Measurements from ENCODE around the gene THAP7. TPM values are rescaled to one million over a fixed set of nuclear protein-coding genes. Genes with fewer than 3 reads are reported as not detected.
A peak's percentile ranks its signal among the peaks of the same experiment; 100 is the strongest.

THAP7 gene
- total and polyA plus RNA-seq, 8 donors: 14.7 to 26.3 (median 20.0) TPM

DNA sequence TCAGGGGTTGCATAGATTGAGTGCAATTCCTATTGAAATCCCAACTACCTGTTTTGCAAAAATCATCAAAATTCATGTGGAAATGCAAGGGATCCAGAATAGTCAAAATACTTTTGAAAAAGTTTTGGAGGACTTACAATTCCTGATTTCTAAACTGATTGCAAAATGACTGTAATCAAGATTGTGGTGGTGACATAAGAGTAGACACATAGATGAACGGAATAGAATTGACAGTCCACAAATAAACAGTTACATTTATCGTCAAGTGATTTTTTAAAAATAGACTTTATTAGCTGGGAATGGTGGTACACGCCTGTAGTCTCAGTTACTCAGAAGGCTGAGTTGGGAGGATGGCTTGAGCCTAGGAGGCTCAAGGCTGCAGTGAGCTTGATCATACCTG lies 33.1 kb upstream of the THAP7 start:
- H3K4me3 ChIP-seq: no peak overlapping the region
- TF ChIP-seq, protein P1, sequence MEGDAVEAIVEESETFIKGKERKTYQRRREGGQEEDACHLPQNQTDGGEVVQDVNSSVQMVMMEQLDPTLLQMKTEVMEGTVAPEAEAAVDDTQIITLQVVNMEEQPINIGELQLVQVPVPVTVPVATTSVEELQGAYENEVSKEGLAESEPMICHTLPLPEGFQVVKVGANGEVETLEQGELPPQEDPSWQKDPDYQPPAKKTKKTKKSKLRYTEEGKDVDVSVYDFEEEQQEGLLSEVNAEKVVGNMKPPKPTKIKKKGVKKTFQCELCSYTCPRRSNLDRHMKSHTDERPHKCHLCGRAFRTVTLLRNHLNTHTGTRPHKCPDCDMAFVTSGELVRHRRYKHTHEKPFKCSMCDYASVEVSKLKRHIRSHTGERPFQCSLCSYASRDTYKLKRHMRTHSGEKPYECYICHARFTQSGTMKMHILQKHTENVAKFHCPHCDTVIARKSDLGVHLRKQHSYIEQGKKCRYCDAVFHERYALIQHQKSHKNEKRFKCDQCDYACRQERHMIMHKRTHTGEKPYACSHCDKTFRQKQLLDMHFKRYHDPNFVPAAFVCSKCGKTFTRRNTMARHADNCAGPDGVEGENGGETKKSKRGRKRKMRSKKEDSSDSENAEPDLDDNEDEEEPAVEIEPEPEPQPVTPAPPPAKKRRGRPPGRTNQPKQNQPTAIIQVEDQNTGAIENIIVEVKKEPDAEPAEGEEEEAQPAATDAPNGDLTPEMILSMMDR (IDR thresholded peaks at IDR 0.05): no peak
- intact Hi-C loops (cut with DNase I): no loop called here
- DNase-seq (no peak), ATAC-seq (no peak)
- no peaks in the 10 kb centered on the region for H3K36me3 ChIP-seq
- no peak overlapping the region for H3K27ac ChIP-seq
- H3K27me3 ChIP-seq: peaks cover 4 to 38% of the 10 kb centered on the region in 2 donors
- no peaks in the 10 kb centered on the region for H3K9me3 ChIP-seq
- peaks cover 5 to 6% of the 10 kb centered on the region in 2 donors for H3K4me1 ChIP-seq

DNA sequence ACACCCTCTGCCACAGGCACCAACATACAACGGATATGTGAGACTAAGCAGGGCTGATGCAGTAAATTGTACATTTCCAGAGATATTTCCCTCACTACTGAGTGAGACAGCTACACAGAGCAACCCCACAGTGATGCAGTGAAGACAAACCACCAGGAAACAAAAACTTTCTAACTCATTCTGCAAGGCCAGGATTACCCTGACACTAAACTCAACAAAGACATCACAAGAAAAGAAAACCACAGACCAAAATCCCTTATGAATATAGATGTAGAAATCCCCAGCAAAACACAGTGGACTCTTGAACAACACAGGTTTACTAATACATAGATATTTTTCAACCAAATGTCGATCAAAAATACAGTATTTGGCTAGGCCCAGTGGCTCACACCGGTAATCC lies 32.0 kb upstream of the THAP7 start:
- H3K9me3 ChIP-seq: no peaks in the 10 kb centered on the region

DNA sequence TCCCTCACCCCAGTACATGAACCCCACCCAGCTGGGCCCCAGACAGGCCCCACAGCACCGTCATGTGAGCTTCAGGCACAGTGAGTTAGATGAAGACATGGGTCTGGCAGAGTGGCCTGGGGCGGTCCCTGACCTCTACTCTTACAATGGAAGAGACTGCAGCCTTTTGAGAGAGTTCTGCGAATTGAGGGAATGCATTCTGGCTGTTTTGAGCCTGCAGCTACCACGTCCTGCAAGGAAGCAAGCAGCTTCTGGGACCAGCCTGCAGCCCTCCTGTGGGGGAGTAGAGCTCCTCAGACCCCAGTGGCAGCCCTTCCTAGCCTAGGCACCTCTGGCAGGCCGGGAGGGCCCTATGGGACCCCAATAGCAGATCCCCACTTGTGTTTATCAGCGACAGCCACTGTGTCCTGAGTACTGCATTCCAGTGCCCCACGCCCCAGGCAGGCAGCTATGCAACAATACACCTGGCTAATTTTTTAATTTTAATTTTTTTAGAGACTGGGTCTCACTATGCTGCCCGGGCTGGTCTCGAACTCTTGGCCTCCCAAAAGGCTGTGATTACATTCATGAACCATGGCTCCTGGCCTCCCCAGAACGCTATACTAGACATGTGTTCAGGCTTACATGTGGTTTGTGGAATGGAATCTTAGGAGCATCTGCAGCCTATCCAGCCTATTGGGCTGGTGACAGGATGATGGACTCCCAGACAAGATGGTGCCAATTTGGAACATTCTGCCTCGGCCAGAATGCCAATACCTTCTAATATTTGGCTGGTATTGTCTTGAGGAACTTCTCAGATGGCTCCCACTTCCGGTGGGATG lies 31.2 kb upstream of the THAP7 start:
- TF ChIP-seq, protein P1 (IDR thresholded peaks at IDR 0.05): no peak
- H3K27me3 ChIP-seq: peaks cover 4 to 52% of the 10 kb centered on the region in 2 donors
- H3K9me3 ChIP-seq: no peaks in the 10 kb centered on the region
- H3K27ac ChIP-seq: no peak overlapping the region
- DNase-seq (peak in 1 of 4 donors; percentile 47), ATAC-seq (peak; percentile 16)
- intact Hi-C loops (cut with DNase I): no loop called here
- no peak overlapping the region for H3K4me3 ChIP-seq
- peaks cover 5 to 6% of the 10 kb centered on the region in 2 donors for H3K4me1 ChIP-seq
- H3K36me3 ChIP-seq: no peaks in the 10 kb centered on the region

More for the DNA sequence above, 32.0 kb upstream of the THAP7 start:
- H3K27me3 ChIP-seq: peaks cover 4 to 49% of the 10 kb centered on the region in 2 donors
- intact Hi-C loops (cut with DNase I): no loop called here
- DNase-seq (no peak), ATAC-seq (no peak)
- no peaks in the 10 kb centered on the region for H3K36me3 ChIP-seq
- TF ChIP-seq, protein P1 (IDR thresholded peaks at IDR 0.05): no peak
- no peak overlapping the region for H3K4me3 ChIP-seq
- no peak overlapping the region for H3K27ac ChIP-seq
- peaks cover 5 to 6% of the 10 kb centered on the region in 2 donors for H3K4me1 ChIP-seq

DNA sequence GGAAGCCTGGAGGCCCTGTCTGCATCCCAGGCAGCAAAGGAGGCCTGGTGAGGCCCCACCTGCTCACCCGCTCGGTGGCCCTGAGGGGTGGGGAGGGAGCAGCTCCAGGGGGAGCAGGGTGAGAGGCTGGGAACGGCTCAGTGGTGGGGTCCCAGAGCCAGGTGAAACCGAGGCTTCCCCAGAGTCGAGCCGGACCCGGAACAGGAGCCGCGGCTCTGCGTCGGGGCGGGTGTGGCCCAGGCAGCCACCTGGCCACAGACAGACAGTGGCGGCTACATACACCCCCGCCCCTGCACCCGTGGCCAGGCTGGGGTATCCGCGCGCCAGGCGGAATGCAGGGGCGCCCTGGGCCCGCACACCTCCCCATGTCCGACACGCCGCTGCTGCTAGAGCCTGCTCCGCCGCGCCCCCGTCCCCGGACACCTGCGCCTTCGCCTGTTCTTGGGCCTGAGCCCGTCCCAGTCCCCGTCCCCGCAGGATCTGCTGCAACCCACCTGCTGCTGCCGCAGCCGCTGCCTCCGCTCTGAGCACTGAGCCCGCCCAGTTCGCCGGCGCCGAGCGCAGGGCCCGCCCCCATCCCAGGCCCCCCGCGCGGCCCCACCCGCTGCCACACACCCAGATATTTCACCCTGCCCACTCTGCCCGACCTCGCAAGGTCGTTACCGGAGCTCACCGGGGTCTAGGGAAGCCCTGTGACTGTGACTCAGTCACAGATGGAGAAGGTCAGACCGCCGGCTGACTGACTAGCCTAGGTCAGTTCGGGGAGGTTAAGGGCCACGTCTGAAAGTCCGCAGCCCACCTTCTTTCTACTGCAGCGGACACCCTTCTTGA lies 30.3 kb upstream of the THAP7 start, which contains the start of gene SLC7A4:
Gene SLC7A4 (minus strand): TSS at position 525 of the 831 bp plus-strand sequence. CDS start 749 bp downstream, outside the sequence.
- Histone ChIP-seq H3K9me3 (no peaks in the 10 kb centered on the region), H3K27ac (no peak within 1 kb of the TSS), H3K27me3 (peaks cover 4 to 52% of the 10 kb centered on the region in 2 donors), H3K4me3 (peak within 1 kb of the TSS in 1 of 2 donors; percentile 13), H3K4me1 (peaks cover 5 to 6% of the 10 kb centered on the region in 2 donors), H3K36me3 (no peaks in the 10 kb centered on the region)
- intact Hi-C loops (cut with DNase I): no loop called here
- DNase-seq (peak in 1 of 4 donors; percentile 81), ATAC-seq (peak; percentile 67)
- TF ChIP-seq, protein P1 (IDR thresholded peaks at IDR 0.05): no peak
